OCI-LY7 (cell line): ENCODE measurements around the gene SH3RF3.

Experiments used
- EZH2phosphoT487 ChIP-seq: fragments of 200-600 bp; sonication (generic); IDR thresholded peaks from 2 replicates; pipeline ENCODE4 v1.6.1; 2018; ENCODE audit warnings: low read depth, borderline replicate concordance, mild to moderate bottlenecking, mixed run types, antibody characterized with exemption, low read length, moderate library complexity, mixed read lengths
- TF ChIP-seq, protein P1 (sequence below): fragments of 200-600 bp; sonication (generic); conservative IDR thresholded peaks from 2 replicates; pipeline ENCODE4 v1.5.1; 2014; ENCODE audit warnings: mild to moderate bottlenecking, antibody characterized with exemption, low read length, moderate library complexity, mixed read lengths

DNA sequence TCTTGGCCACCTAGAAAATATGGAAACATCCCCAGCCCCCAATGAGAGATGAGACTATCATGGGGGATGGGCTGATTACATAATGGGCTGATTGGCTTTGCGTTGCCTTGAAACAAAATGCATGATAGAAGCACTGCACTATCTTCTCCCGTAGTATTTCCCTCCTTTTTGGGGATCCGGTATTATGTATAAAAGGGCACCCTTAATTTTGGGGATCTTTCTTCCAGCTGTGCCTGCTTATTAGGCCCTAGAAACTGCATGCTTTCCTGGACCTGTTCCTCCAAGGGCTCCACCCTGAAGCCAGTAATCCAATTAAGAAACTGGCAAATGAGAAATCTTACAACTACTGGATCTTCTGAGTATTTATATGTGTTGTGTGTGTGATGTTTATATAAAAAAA lies 34.9 kb upstream of the SH3RF3 start:
- TF ChIP-seq, protein P1, sequence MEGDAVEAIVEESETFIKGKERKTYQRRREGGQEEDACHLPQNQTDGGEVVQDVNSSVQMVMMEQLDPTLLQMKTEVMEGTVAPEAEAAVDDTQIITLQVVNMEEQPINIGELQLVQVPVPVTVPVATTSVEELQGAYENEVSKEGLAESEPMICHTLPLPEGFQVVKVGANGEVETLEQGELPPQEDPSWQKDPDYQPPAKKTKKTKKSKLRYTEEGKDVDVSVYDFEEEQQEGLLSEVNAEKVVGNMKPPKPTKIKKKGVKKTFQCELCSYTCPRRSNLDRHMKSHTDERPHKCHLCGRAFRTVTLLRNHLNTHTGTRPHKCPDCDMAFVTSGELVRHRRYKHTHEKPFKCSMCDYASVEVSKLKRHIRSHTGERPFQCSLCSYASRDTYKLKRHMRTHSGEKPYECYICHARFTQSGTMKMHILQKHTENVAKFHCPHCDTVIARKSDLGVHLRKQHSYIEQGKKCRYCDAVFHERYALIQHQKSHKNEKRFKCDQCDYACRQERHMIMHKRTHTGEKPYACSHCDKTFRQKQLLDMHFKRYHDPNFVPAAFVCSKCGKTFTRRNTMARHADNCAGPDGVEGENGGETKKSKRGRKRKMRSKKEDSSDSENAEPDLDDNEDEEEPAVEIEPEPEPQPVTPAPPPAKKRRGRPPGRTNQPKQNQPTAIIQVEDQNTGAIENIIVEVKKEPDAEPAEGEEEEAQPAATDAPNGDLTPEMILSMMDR = no peak
- TF ChIP-seq EZH2phosphoT487 = no peak
